OCI-M2 (cell line): ENCODE data around the gene RASSF7.

ENCODE experiments used
- DNase-seq: peaks from one replicate; lab custom pipeline; 2025; ENCODE audit not compliant: unreplicated experiment; lab: John Stamatoyannopoulos, UW

The RASSF7 gene

DNA sequence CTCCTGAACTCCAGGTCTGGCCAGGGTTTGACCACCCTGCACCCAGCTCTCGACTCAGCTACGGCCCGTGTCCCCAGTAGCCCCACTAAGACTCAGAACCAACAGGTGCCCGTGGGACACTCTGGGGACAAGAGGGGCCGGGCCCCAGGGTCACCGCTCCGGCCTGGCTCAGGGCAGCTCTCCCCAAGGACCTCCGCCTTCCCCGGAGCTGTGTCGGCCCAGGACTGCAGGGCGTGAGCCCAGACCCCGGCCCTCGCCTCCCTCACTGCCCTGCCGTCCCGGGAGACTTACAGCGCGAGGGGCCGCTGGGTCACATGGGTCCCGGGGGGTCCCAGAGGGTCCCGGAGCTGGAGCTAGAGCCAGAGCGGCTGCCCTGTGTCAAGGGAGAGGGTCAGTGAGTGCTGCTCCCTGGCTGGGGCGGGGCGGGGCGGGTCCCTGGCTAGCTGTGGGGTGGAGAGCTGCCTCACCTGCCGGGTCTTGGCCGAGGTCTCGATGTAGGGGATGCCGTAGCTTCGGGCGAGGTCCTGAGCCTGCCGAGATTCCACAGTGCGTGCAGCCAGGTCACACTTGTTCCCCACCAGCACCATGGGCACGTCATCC, 27.7 kb upstream of the RASSF7 start:
- DNase-seq: no peak

DNA sequence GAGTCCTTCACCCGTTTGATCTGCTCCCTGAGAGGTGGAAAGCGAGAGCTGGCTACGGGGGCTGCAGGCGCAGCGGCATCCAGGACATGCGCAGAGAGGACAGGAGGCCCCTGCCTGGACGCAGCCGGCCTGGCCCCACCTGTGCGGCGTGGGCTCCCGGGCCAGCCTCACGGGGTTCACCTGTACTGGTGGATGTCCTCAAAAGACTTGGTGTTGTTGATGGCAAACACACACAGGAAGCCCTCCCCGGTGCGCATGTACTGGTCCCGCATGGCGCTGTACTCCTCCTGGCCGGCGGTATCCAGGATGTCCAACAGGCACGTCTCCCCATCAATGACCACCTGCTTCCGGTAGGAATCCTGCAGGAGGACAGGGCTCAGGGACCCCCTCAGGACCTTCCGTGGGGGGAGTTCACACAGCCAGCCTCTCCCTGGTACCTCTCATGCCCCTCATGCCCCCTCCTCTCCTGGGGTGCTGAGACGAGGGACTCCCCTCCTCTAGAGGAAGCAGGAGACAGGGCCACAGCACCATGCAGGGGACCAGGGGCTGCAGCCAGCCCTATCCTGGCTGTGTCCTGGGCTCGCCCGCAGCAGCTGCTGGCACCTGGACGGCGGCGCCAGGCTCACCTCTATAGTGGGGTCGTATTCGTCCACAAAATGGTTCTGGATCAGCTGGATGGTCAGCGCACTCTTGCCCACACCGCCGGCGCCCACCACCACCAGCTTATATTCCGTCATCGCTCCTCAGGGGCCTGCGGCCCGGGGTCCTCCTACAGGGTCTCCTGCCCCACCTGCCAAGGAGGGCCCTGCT, 27.0 kb upstream of the RASSF7 start:
- DNase-seq: no peak

DNA sequence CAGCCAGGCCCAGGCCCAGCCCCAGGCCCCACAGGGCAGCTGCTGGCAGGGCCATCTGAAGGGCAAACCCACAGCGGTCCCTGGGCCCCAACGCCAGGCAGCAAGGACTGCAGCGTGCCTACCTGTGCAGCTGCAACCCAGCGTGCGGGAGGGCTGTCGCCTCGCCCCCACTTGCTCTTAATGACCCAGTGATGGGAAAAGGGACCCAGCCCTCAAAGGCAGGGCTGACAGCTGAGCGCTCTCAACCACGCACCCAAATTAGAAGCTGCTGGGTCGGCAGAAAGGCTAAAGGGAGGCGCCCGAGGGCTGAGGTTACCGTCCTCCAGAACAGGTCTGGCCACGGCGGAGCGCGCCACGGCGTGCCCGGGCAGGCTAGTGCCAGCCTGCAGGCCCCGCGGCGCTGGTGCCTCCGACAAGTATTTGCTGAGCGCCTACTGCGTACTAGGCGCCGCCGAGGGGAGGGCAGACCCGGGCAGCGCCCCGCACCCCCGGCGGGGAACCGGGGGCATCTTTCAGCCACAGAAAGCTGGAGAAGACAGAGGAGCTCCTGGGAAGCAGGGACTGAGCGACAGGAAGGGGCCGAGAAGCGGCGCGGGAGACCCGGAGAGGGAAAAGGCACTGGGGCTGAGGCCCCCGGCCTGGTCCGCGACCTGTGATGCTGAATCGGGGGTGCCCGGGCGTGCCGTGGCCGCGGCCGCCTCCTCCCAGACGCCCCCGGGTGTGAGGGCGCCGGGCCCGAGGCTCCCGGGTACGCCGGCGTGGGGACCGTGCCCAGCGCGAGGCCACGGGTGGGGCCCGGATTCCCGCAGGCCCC, 26.2 kb upstream of the RASSF7 start:
- DNase-seq: no peak

DNA sequence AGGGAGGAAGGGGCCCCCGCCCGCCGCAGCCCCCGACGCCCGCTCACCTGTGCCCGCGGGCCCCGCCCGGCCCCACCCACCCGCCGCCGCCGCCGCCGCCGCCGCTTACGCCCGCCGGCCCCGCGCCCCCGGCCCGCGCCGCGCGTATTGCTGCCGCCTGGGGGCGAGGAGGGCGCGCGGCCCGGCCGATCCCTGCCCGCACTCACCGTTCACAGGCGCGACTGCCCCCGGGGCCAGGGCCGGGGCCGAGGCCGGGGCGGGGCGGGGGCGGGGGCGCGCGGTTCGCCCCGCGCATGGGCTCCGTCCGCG, 25.6 kb upstream of the RASSF7 start:
- DNase-seq: no peak

DNA sequence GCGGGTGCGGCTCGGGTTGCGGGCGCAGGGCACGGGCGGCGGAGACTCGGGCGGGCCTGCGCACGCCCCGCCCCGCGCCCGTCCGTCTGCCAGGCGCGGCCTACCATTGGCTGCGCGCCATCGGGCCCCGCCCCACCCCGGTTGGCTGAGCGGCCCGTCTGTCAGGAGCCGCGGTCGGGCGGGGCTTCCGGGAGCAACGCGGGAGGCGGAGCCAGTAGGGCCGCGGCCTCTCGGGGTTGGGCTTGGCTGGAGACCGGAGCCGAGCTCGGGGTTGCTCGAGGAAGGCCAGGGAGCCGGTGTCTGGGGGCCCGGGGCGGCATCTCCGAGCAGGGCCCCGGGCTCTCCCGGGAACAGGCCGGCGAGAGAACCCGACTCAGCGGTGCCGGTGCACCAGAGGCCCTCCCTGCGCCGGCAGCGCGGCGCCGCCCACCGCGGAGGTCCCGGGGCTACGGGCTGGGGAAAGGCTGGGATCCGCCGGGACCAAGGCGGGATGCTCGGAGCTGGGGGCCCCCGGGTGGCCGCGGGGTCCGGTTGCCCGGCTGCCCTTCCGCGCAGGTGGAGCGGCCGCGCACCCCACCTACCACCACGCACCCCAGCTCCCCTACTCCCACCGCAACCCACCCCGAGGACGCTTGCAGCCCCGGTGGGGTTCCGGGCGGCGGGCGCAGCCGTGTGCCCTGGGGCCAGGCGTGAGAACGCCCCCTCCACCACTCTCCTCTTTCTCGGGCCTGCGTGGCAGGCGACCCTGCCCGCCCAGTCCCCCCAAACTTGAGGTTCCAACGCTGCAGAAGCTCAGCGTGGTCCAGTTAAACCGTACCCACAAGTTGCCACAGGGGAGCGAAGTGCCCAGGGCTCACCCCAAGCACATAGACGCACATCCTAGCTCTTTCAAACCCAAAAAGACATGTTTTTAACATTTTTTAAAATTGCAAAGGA, 25.0 kb upstream of the RASSF7 start, which contains the start of gene HRAS:
Gene HRAS (minus strand): TSS at position 58 of the 936 bp plus-strand sequence.
- DNase-seq: peak; percentile 62

DNA sequence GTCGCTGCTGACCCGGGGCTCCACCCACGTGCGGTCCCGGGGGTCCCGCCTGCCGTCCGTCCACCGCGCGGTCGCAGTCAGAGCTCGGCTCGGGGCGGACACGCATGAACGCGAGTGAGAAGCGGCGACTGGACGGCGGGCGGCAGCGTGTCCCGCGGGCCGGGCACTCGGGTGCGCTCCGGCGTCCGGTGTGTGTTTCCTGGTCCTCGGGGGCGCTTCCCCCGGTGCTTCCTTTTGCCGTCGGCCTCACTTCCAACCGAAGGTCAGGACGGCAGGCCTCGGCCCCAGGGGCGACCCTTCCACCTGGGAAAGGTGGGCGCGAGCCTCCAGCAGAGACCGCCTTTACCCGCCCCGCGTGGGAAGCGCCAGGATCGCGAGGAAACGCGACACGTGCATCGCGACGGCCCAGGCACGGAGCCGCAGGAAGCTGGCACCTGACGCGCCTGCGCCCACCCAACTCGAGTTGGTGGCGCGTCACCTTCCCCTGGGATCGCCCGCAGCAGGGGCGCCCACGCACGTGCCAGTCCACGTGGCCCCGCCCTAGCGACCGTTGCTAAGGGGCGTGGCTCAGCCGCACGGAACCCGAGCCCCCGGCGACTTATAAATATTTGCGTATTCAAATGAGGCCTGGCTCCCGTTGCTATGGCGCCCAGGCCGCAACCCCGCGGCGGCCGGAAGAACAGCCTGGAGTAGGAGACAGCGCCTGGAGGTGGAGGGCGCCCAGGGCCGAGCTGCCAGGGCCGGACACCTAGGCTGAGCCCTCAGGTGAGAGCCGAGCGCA, 23.7 kb upstream of the RASSF7 start, which contains the start of gene LRRC56:
Gene LRRC56 (plus strand): TSS at position 687 of the 781 bp plus-strand sequence. CDS start 3,158 bp downstream, outside the sequence.
- DNase-seq: peak; percentile 45

DNA sequence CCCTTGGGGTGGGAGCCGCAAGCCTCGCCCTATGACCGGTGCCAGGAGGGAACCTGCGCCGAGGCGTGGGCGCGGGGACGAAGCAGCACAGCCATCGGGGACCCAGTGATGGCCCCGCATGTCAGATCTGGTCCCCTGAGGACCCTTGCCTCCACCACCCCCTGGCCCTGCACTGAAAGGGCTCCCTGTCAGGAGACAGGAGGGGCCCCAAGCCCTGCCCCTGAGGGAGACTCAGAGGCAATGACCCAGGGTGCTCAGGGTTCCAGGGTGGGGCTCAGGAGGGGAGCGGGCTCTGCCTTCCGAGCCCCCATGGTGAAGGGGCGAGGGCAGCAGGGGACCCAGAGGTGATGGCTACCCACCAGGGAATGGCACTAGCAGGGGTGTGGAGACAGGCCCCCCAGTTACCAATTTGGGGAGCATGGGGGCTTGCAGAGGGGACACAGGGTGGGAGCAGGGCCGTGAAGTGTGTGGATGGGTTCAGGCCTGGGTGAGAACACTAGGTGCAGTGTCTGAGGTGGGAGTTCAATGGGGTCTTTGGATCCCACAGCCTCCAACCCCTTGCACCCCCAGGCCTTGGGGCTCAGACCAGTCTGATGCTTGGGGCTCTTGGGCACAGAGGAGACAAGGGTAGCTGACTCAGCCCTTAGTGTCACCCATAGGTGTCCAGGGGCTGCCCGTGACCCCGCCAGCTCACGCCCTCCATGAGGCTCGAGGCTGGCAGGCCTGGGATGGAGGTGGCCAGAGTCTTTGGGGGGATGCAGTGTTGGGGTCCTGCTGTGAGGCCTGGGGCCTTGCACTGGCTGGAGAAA, 22.9 kb upstream of the RASSF7 start:
- DNase-seq: no peak

DNA sequence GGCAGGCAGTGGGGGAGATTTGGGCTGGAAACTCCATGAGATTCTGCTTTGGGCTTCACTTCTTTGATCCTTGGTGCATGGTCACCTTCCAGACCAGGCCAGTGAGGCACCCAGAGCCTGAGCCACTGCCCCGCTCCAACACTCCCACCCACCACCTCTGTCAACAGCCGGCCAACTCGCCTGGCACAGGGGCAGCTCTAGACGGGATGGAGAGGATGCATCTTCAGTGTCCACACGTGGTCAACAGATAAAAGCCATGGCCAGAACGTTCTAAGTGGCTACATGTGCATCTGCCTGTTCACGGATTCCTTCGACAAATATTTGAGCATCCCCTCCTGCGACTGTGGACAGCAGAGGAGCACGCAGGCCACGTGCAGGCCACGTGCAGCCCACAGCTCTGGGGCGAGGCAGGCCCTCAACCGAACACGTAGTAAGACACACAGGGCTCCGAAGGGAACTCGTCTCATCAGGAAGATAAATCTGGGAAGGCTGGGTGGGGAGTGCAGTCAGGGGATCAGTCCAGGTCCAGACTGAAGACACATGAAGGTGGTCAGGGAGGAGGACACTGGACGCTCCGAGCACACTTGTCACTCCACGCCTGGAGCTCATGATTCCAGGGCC, 22.2 kb upstream of the RASSF7 start:
- no peak for DNase-seq

DNA sequence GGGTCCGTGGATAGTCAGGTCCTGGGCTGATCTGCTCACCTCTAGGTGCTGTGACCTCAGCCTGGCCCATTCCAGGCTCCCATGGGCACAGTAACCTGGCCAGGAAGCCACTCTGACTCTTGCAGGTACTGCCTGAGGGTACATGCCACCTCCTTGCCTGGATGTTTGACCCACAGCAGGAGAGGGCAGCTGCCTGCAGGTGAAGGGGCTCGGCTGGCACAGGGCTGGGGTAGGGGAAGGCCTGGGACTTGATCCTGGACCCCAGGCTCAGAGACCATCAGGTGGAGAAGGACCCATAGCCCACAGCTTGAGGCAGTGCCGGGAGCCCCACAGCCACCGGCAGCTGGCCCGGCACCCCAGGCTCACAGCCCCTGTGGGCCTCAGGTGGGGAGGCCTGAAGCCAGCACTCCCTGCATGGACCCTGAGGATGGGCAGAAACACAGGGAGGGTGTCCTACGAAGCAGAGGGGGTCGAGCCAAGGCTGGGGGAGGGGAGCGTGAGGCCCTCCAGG, 20.7 kb upstream of the RASSF7 start:
- DNase-seq: no peak

DNA sequence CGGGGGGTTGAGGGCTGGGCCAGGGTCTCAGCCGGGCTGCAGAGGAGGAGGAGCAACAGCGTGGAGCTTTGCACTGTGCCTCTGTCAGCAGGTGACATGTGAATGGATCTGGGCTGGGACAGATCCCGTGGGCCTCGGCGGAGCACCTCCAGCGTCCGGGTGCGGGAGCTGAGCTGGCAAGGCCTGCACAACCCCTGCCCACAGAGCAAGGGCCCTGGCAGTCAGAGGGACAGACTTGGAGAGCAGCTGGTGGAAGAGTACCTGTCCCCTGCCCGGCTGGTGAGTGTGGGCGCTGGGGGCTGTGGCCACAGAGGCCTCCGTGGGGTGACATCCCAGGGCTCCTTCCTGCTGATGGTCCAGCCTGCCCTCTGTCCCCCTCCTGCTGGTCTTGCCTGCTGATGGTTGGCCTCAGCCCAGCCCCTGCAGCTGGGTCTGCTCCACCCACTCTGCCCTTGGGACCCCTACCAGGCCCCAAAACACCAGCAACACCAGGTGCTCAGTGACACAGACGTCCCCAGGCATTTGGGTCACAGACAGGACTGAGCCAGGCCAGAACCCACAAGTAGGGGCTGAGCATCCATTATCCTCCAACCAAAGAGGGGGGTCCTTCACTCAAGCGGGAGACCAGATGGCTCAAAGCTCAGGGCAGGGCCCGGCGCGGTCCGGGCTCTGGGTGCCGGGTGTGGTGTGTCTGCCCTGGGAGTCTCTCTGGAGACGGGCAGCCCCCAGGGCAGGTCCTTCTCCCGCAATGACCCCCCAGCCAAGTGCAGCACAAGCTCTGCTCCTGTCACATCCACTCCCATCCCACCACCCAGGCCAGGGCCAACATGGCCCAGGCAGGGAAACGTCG, 20.0 kb upstream of the RASSF7 start:
- no peak for DNase-seq

DNA sequence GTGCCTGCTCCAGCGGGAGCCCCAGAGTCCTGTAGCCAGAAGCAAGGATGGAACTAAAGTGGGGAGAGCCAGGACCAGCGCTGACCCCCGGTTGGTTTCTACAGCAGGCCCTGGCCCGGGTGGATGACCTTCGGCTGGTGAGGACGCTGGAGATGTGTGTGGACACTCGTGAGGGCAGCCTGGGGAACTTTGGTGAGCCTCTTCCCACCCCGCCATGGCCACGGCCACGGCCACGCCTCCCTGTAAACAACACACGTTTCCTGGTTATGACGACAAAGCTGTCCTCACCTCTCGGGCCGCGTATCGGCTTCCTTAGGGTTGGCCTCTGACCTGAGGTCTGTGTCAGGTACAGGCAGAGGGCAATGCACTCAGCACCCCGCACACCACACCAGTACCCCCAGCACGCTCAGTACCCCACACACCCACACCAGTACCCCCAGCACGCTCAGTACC, 19.3 kb upstream of the RASSF7 start:
- no peak for DNase-seq

DNA sequence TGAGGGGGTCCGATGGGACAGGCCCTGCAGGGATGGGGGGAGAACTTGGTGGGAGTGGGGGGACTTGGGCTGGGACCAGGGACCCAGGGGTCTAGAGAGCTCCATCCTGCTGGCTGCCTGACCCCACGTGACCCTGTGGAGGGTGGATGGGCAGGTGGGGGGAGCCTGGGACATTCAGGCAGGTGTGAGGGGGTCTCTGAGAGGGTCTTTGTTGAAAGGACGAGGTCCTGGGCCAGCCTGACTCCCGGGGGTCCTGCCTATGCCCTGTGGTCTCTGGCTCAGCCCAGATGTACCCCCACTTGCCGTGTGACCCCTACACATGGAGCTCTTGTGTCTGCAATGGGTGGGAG, 16.0 kb upstream of the RASSF7 start:
- no peak for DNase-seq

DNA sequence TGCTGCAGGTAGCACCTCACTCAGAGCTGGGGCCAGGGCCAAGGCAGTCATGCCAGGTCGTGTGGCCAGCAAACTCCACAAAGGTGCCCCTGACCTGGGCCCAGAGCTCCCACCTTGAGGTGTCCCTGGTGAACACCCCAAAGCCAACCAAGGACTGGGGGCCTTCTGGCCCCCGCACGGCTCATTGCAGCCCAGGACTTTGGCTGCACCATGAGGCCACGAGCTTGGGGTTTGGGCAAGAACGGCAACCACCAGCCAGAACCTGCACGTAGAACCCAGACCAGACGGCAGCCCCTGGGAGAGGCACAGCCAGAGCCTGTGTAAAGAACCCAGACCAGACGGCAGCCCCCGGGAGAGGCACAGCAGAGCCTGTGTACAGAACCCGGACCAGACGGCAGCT, 15.6 kb upstream of the RASSF7 start:
- no peak for DNase-seq

DNA sequence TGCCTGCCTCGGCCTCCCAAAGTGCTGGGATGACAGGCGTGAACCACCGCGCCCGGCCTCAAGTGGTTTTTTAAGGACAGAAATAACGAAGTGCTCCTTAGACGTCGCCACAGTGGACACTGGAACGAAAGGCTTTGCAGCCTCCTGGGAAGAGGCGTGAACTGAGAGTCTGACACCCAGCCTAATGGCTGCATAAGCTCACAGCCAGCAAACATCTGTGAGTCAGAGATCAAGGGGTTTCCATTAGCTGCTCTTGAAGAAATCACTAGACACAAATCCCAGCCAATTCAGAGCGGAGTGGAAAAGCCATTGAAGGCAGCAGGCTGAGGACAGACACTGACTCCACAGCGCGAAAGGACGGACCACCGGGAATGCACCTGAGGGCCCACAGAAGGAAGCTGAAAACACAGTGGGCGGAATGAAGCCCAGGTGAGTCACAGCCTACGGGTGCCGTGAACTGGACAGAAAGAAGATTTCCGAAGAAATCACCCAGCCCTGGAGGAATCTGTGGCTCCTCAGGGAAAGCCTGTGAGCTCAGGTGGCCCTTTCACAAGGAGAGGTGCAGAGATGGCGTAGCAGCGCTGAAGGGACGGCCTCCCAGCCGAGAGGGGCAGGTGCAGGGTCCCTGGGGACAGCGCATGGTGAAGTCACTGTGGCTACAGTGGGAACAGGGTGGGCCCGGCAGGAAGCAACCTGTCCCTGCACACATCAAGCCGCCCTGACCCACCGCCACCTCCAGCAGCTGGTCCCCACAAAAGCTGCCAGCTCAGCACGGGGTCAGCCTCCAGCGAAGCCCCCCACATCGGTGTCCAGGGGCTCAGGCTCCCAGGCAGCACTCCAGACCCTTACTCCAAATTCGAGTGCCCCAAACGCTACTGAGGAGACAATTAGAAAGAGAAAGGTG, 11.8 kb upstream of the RASSF7 start:
- no peak for DNase-seq

DNA sequence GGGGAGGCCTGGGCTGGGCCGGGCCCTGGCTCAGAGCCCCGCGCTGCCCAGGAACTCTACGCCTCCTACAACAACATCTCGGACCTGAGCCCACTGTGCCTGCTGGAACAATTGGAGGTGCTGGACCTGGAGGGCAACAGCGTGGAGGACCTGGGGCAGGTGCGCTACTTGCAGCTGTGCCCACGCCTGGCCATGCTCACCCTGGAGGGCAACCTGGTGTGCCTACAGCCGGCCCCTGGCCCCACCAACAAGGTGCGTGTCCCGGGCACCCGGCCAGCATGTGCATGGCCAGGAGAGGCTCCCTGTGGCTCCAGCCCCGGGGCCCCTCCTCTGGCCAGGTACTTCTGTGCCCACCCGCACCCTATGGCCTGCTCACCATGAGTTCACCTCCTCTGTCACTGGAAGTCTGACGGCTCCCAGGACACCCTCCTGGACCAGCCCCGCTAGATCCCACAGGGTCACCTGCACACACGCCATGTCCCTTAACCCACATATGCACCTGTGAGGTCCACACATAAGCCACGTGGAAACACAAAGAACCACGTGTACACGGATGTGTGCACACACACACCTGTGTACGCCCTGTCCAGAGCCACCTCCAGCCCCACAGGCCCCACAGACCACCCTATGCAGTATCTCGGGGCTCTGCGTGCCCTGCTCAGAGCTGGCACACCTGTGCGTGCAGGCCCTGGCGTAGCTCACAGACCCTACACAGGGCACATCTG, 10.6 kb upstream of the RASSF7 start:
- no peak for DNase-seq

DNA sequence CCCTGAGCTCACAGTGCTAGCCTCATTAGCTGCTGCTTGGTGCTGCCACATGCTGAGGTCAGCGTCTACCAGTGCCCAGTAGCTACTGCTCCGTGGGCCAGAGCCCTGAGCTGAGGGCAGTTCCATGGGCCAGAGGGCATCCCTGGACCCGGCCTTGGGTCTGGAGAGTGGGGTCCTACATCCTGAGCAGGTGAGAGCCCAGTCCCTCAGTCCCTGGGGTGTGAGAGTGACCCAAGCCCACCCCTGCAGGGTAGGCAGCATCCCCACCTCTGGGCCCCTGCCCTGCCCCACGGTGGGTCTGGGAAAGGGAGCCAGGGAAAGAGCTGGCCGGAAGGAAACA, 10.1 kb upstream of the RASSF7 start:
- no peak for DNase-seq
